A673 (cell line): ENCODE measurements around the gene XPNPEP2. TPM values are rescaled to one million over a fixed set of nuclear protein-coding genes. Genes with fewer than 3 reads are reported as not detected.

ENCODE experiments used
- BruUV-seq: library from RNA; stranded (reverse); fragments of 400-500 nt; replicated peaks from 2 replicates; lab custom pipeline; 2021; lab: Mats Ljungman, UMichigan
- CTCF ChIA-PET: fragments of 300-600 bp; sonication (Branson Sonifier 250); formaldehyde crosslinking; loops from one replicate; lab custom pipeline; 2022; ENCODE audit warnings: antibody characterized with exemption; lab: Charles Lee
- POLR2A ChIA-PET: fragments of 300-600 bp; sonication (Branson Sonifier 250); formaldehyde crosslinking; loops from one replicate; lab custom pipeline; 2022; ENCODE audit warnings: antibody characterized with exemption; ENCODE audit not compliant: low non-redundant PET; lab: Charles Lee
- DNase-seq: peaks from one replicate; pipeline ENCODE4 v3.0.0-alpha.2; 2015; ENCODE audit warnings: low spot score
- H3K27ac ChIP-seq: fragments of 200-600 bp; sonication (generic); 2 replicates; pipeline ENCODE4 v1.5.1; 2016; ENCODE audit warnings: mixed run types, low read depth, mild to moderate bottlenecking, mixed read lengths, antibody characterized with exemption, low read length; ENCODE audit not compliant: poor library complexity, severe bottlenecking
- H3K27me3 ChIP-seq: fragments of 200-600 bp; sonication (generic); replicated peaks from 2 replicates; pipeline ENCODE4 v1.6.1; 2017; ENCODE audit warnings: mixed run types, low read depth, mild to moderate bottlenecking, mixed read lengths, antibody characterized with exemption, low read length; ENCODE audit not compliant: insufficient read depth, poor library complexity
- H3K36me3 ChIP-seq: fragments of 200-600 bp; sonication (generic); 2 replicates; pipeline ENCODE4 v1.6.1; 2016; ENCODE audit warnings: mixed run types, mild to moderate bottlenecking, mixed read lengths, antibody characterized with exemption, low read length; ENCODE audit not compliant: insufficient read depth, poor library complexity, severe bottlenecking
- H3K4me1 ChIP-seq: fragments of 200-600 bp; sonication (generic); 2 replicates; pipeline ENCODE4 v1.6.1; 2017; ENCODE audit warnings: mixed run types, mild to moderate bottlenecking, mixed read lengths, antibody characterized with exemption, low read length; ENCODE audit not compliant: insufficient read depth, poor library complexity, severe bottlenecking
- H3K4me3 ChIP-seq: fragments of 200-600 bp; sonication (generic); 2 replicates; pipeline ENCODE4 v1.5.1; 2016; ENCODE audit warnings: low read depth, mixed run types, mild to moderate bottlenecking, mixed read lengths, low read length; ENCODE audit not compliant: poor library complexity, severe bottlenecking
- H3K9me3 ChIP-seq: fragments of 200-600 bp; sonication (generic); 2 replicates; pipeline ENCODE4 v1.6.1; 2016; ENCODE audit warnings: mixed run types, low read depth, mild to moderate bottlenecking, mixed read lengths, antibody characterized with exemption, low read length; ENCODE audit not compliant: poor library complexity, severe bottlenecking
- EZH2 ChIP-seq: fragments of 200-600 bp; sonication (generic); IDR thresholded peaks from 2 replicates; pipeline ENCODE4 v1.6.1; 2017; ENCODE audit warnings: borderline replicate concordance, low read depth, mild to moderate bottlenecking, mixed read lengths, antibody characterized with exemption, low read length; ENCODE audit not compliant: poor library complexity, severe bottlenecking
- intact Hi-C: fragments of 100-400 bp; cut with micrococcal nuclease; formaldehyde crosslinking; loops from one replicate; pipeline ENCODE4 v1.10.0; 2022; ENCODE audit not compliant: unreplicated experiment
- total RNA-seq: library from RNA; stranded (reverse); gene quantifications from 2 replicates; pipeline ENCODE4 v1.2.3, GENCODE V29; 2021
- TF ChIP-seq, protein P1 (sequence below): fragments of 300-800, 200-600 bp; sonication (generic); conservative IDR thresholded peaks from 2 replicates; pipeline ENCODE4 v1.5.1; 2017; ENCODE audit warnings: low read depth, mild to moderate bottlenecking, antibody characterized with exemption, low read length, moderate library complexity, mixed read lengths

The XPNPEP2 gene
- total RNA-seq, 1 experiment from 2014 or later: not detected

- no TSS peak for BruUV-seq
- Histone ChIP-seq H3K4me3 (no peak overlapping the region), H3K9me3 (no peaks in the 10 kb centered on the region), H3K27me3 (no peaks in the 10 kb centered on the region), H3K4me1 (no peaks in the 10 kb centered on the region), H3K27ac (no peak overlapping the region), H3K36me3 (no peaks in the 10 kb centered on the region)
- ChIA-PET CTCF (no interaction called here), POLR2A (no interaction called here)
- TF ChIP-seq EZH2: no peak
- TF ChIP-seq, protein P1, sequence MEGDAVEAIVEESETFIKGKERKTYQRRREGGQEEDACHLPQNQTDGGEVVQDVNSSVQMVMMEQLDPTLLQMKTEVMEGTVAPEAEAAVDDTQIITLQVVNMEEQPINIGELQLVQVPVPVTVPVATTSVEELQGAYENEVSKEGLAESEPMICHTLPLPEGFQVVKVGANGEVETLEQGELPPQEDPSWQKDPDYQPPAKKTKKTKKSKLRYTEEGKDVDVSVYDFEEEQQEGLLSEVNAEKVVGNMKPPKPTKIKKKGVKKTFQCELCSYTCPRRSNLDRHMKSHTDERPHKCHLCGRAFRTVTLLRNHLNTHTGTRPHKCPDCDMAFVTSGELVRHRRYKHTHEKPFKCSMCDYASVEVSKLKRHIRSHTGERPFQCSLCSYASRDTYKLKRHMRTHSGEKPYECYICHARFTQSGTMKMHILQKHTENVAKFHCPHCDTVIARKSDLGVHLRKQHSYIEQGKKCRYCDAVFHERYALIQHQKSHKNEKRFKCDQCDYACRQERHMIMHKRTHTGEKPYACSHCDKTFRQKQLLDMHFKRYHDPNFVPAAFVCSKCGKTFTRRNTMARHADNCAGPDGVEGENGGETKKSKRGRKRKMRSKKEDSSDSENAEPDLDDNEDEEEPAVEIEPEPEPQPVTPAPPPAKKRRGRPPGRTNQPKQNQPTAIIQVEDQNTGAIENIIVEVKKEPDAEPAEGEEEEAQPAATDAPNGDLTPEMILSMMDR: no peak
- DNase-seq: no peak
- intact Hi-C loops: no loop called here
Observed at GRCh38 chrX:129761596-129761995, 22.8 kb downstream of the XPNPEP2 start.

DNA sequence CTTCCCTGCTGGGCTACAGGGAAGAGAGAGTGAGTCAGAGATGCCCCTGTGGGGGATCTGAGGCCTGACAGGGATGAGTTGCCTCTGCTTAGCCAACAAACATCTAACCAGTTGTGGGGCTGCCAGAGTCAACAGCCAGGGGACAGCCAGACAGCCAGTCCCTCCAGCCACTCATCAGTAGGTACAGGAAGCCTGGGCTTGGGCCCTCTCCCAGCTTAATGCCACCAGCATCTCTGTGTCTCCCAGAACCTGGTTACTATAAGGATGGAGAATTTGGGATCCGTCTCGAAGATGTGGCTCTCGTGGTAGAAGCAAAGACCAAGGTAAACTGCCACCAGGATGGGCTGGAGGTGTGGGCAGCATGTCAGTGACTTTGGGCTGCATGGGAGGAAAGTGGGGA is 23.7 kb downstream of the XPNPEP2 start:
- H3K4me1 ChIP-seq: no peaks in the 10 kb centered on the region
- H3K36me3 ChIP-seq: no peaks in the 10 kb centered on the region
- H3K27me3 ChIP-seq: no peaks in the 10 kb centered on the region
- ChIA-PET POLR2A (no interaction called here), CTCF (no interaction called here)
- no peak overlapping the region for H3K4me3 ChIP-seq
- TF ChIP-seq EZH2: no peak
- TF ChIP-seq, protein P1: no peak
- intact Hi-C loops: no loop called here
- DNase-seq: no peak
- no peaks in the 10 kb centered on the region for H3K9me3 ChIP-seq
- no peak overlapping the region for H3K27ac ChIP-seq
- BruUV-seq: no TSS peak

DNA sequence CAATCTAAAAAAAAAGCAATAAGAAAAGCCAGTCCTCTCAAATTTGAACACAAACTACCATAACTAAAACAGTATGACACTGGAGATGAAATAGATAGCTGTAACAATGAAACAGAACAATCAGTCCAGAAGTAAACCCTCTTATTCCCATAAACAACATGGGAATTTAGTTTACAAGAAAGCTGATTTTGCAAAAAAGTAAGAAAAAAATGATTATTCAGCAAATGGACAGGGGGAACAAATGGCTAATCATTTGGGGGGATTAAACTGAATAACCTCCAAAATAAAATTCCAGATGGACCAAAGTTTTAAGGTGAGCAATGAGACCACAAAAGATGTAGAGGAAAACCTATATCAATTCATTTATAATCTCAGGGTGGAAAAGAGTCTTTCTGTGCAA is 24.9 kb downstream of the XPNPEP2 start:
- Histone ChIP-seq H3K27ac (no peak overlapping the region), H3K36me3 (no peaks in the 10 kb centered on the region), H3K4me3 (no peak overlapping the region), H3K4me1 (no peaks in the 10 kb centered on the region), H3K9me3 (no peaks in the 10 kb centered on the region), H3K27me3 (no peaks in the 10 kb centered on the region)
- TF ChIP-seq EZH2: no peak
- DNase-seq: no peak
- no TSS peak for BruUV-seq
- POLR2A ChIA-PET: no interaction called here
- intact Hi-C loops: no loop called here
- CTCF ChIA-PET: no interaction called here

- intact Hi-C loops: no loop called here
- Histone ChIP-seq H3K27me3 (no peaks in the 10 kb centered on the region), H3K27ac (no peak overlapping the region), H3K4me3 (no peak overlapping the region), H3K9me3 (no peaks in the 10 kb centered on the region), H3K4me1 (no peaks in the 10 kb centered on the region), H3K36me3 (no peaks in the 10 kb centered on the region)
- POLR2A ChIA-PET: no interaction called here
- no peak for DNase-seq
- CTCF ChIA-PET: no interaction called here
- no TSS peak for BruUV-seq
- TF ChIP-seq EZH2: no peak
- TF ChIP-seq, protein P1: no peak
Observed at GRCh38 chrX:129768186-129768585, 29.4 kb downstream of the XPNPEP2 start.
